ENCODE results near the gene SESTD1.

- TF ChIP-seq GATA2 (IDR thresholded peaks at IDR 0.05; ENCODE audit: low read depth, low read length) (no peak), GATA3 (IDR thresholded peaks at IDR 0.05; ENCODE audit: low read depth, low read length) (no peak)
Observed at GRCh38 chr2:179141206-179141605, 123.4 kb downstream of the SESTD1 start.
